ENCODE results near the gene CD3D. TPM values are rescaled to one million over a fixed set of nuclear protein-coding genes. Genes with fewer than 3 reads are reported as not detected.

CD3D gene
- 100 to 1,000 TPM; 313 to 354 TPM for total RNA-seq
- 150 to 281 reads per million in 2 donors for total RNA-seq

DNA sequence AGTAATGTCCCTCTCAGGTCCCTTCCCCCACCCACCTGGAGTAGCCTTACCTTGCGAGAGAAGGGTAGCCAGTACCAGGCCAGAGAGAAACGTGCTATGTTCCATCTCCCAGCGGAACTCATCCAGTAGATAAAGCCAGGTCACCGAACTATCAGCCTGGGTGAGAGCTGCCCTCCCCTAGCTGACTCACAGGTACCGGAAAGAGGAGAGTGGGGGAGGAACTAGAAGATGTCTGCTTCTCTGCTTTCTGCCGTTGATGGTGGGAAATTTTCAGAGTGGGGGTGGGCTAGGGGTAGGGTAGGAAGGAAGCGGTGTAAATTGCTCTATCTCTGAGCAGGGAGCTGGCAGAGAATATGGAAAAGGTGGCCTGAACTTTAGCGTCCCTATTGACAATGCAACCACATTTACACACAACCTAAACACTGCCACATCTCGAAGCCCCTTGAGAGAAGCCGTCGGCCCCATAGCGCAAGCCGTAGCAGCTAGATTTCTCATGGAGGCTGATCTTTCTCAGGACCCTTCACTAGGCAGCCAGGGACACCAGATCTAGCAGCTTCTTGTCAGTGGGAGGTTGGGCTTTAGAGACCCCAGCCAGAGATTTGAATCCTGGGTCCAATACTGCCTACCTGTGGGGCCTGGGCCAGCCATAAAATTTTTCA is at the start of gene CD3D:
Gene CD3D, minus strand, starts transcription at position 203 of the 659 bp plus-strand sequence. Its CDS starts 98 bp downstream, at position 105.
- H3K4me1 Mint-ChIP-seq: peaks cover 76% of the 10 kb centered on the region
- ATAC-seq (peak; percentile 60), DNase-seq (peak; percentile 29 to 65 (median 31))
- H3K9me3 ChIP-seq (ENCODE audit: control insufficient read depth, low read length, poor library complexity, severe bottlenecking): no peaks in the 10 kb centered on the region
- H3K36me3 Mint-ChIP-seq (ENCODE audit: low read depth): peaks cover 27% of the 10 kb centered on the region
- peak within 1 kb of the TSS; percentile 100 for H3K27ac Mint-ChIP-seq
- no peaks in the 10 kb centered on the region for H3K27me3 Mint-ChIP-seq
- peak within 1 kb of the TSS; percentile 99 for H3K4me3 Mint-ChIP-seq

DNA sequence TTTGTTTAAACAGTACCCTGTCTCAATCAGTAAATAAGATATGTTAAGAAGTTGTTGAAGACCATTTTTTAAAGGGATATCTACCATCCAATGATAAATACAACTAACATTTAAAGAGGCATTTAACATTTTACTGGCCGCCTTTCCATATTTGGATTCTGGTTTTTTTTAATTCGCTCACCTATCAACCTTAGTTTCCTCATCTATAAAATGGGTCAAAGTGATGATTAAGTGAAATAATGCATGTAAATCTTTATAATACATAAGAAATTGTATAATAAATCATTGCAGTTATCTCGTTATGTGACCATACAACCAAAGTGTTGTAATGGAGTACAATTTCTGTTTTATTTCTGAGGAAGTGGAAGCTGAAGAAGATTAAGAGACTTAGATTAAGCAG is 41.2 kb upstream of the CD3D start:
- DNase-seq: no peak
- Mint-ChIP-seq H3K36me3 (ENCODE audit: low read depth) (peaks cover 9% of the 10 kb centered on the region), H3K27ac (no peak overlapping the region), H3K27me3 (no peaks in the 10 kb centered on the region), H3K4me3 (no peak overlapping the region), H3K4me1 (no peaks in the 10 kb centered on the region)
- no peaks in the 10 kb centered on the region for H3K9me3 ChIP-seq (ENCODE audit: control insufficient read depth, low read length, poor library complexity, severe bottlenecking)
- ATAC-seq: no peak

DNA sequence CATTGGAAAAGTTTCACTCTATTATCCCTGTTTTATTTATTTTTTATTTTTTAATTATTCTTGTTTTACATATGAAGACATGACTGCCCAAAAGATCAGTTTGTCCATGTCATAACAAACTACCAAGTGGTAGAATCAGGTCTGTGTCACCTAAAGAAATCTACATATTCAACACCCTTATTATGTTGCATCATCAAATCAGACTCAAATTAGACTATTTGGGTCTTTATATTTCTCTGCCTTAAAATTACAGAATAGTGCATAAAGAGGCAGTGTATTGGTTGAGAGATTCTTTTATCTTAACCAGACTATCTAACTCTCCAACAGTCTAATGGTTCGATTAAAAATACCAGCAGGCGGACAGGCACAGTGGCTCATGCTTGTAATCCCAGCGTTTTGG is 40.4 kb upstream of the CD3D start:
- DNase-seq (no peak), ATAC-seq (no peak)
- no peak overlapping the region for H3K27ac Mint-ChIP-seq
- H3K36me3 Mint-ChIP-seq (ENCODE audit: low read depth): peaks cover 9% of the 10 kb centered on the region
- no peak overlapping the region for H3K4me3 Mint-ChIP-seq
- no peaks in the 10 kb centered on the region for H3K4me1 Mint-ChIP-seq
- H3K27me3 Mint-ChIP-seq: no peaks in the 10 kb centered on the region
- no peaks in the 10 kb centered on the region for H3K9me3 ChIP-seq (ENCODE audit: control insufficient read depth, low read length, poor library complexity, severe bottlenecking)

DNA sequence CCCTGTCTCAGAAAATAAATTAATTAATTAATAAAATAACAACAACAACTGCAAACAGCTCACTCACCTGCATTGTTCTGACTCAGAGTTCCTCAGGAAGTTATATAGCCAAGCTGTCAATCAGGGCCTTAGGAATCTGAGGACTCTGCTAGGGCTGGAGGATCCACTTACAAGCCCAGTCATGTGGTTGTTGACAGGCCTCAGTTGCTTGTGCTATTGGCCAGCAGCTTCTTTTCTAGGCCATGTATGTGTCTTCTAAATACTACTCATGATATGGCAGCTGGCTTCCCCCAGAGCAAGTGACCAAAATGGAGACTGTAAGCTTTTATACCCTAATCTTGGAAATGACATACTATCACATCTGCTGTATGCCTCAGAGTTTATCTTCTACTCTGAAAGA is 38.1 kb upstream of the CD3D start:
- Mint-ChIP-seq H3K4me1 (peaks cover 2% of the 10 kb centered on the region), H3K27me3 (no peaks in the 10 kb centered on the region), H3K36me3 (ENCODE audit: low read depth) (peaks cover 3% of the 10 kb centered on the region), H3K27ac (no peak overlapping the region), H3K4me3 (no peak overlapping the region)
- ATAC-seq: no peak
- H3K9me3 ChIP-seq (ENCODE audit: control insufficient read depth, low read length, poor library complexity, severe bottlenecking): no peaks in the 10 kb centered on the region
- DNase-seq: no peak

DNA sequence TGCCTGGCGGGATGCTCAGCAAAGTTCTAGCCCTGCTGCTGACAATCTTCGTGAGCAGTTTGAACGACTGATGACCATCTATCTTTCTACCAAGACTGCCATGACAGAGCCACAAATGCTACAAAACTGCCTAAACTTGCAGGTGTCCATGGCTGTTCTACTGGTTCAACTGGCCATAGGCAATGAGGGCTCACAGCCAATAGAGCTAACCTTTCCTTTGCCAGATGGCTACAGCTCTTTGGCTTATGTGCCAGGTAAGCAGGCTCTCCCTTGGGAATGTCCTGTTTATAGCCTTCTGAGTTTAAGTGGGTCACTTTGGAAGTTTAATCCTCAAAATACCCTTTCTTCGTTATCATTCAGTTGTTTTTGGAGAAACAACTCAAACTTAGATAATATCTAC is 37.0 kb upstream of the CD3D start:
- H3K27ac Mint-ChIP-seq: peak overlapping the region; percentile 53
- no peaks in the 10 kb centered on the region for H3K9me3 ChIP-seq (ENCODE audit: control insufficient read depth, low read length, poor library complexity, severe bottlenecking)
- no peak for ATAC-seq
- DNase-seq: no peak
- H3K4me1 Mint-ChIP-seq: peaks cover 2% of the 10 kb centered on the region
- H3K27me3 Mint-ChIP-seq: no peaks in the 10 kb centered on the region
- peaks cover 2% of the 10 kb centered on the region for H3K36me3 Mint-ChIP-seq (ENCODE audit: low read depth)
- H3K4me3 Mint-ChIP-seq: no peak overlapping the region

DNA sequence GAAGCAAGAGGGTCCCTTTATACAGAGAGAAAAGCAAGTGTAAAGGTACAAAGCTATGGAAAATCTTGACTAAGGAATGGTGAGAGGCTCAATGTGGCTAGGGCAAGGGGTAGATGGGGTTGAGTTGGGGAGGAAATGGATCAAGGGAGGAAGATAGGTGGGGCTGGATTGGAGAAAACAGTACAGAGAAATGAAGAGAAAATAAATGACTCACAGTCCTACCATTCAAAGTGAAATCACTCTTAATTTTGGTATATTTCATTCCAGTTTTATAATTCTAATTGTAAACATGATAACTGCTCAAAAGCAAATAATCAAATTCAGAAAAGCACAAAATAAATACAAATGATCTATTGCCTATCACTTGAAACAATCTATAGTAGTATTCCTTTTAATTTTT is 33.5 kb upstream of the CD3D start:
- ATAC-seq: no peak
- no peak for DNase-seq
- H3K9me3 ChIP-seq (ENCODE audit: control insufficient read depth, low read length, poor library complexity, severe bottlenecking): no peaks in the 10 kb centered on the region
- H3K36me3 Mint-ChIP-seq (ENCODE audit: low read depth): peaks cover 5% of the 10 kb centered on the region
- no peak overlapping the region for H3K4me3 Mint-ChIP-seq
- H3K4me1 Mint-ChIP-seq: peaks cover 5% of the 10 kb centered on the region
- H3K27me3 Mint-ChIP-seq: no peaks in the 10 kb centered on the region
- peak overlapping the region; percentile 63 for H3K27ac Mint-ChIP-seq

DNA sequence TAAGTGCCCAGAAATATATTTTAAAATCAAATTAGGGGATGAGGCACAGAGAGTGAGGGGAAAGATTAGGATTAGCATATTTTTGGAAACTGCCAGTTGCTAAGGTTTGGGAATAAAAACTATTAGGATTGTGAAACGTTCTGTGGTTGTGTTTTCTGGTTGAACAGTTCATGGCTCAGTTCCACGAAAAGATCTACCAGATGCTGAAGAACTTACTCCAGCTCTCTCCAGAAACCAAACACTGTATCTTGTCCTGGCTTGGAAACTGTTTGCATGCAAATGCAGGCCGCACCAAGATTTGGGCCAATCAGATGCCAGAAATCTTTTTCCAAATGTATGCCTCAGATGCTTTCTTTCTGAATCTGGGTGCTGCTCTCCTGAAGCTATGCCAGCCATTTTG is 32.2 kb upstream of the CD3D start:
- no peak overlapping the region for H3K4me3 Mint-ChIP-seq
- peaks cover 8% of the 10 kb centered on the region for H3K36me3 Mint-ChIP-seq (ENCODE audit: low read depth)

DNA sequence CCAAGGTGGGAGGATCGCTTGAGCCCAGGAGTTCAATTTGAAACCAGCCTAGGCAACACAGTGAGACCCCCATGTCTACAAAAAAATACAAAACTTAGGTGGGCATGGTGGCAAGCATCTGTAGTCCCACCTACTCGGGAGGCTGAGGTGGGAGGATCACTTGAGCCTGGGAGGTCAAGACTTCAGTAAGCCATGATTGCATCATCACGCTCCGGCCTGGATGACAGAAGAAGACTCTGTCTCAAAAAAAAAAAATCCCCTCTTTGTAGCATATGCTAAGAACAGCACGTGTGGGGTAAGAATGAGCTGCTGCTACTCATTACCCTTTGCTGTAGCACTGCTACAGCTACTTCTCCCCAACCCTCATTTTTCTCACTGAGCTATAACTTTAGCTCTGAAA is 31.4 kb upstream of the CD3D start:
- no peak for DNase-seq
- no peak for ATAC-seq
- H3K27me3 Mint-ChIP-seq: no peaks in the 10 kb centered on the region
- peaks cover 8% of the 10 kb centered on the region for H3K36me3 Mint-ChIP-seq (ENCODE audit: low read depth)
- H3K27ac Mint-ChIP-seq: peak overlapping the region; percentile 9
- H3K9me3 ChIP-seq (ENCODE audit: control insufficient read depth, low read length, poor library complexity, severe bottlenecking): no peaks in the 10 kb centered on the region
- no peak overlapping the region for H3K4me3 Mint-ChIP-seq
- peaks cover 5% of the 10 kb centered on the region for H3K4me1 Mint-ChIP-seq

More for the DNA sequence above, 32.2 kb upstream of the CD3D start:
- DNase-seq (no peak), ATAC-seq (no peak)
- H3K27me3 Mint-ChIP-seq: no peaks in the 10 kb centered on the region
- no peaks in the 10 kb centered on the region for H3K9me3 ChIP-seq (ENCODE audit: control insufficient read depth, low read length, poor library complexity, severe bottlenecking)
- peaks cover 5% of the 10 kb centered on the region for H3K4me1 Mint-ChIP-seq
- H3K27ac Mint-ChIP-seq: no peak overlapping the region

DNA sequence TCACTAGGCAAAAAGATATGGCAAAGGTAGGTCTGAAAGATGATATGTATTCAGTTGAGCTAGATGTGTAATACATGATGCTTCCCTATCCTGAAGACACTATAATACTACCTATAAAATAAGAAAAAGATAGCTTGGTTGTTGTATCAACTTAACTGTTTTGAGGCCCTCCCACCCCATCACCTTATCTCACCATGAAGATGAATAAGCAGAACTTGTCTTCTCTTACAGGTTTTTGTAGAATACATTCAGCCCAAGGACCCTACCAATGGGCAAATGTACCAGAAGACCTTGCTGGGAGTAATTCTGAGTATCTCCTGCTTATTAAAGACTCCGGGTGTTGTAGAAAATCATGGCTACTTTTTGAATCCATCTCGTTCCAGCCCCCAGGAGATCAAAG is 30.8 kb upstream of the CD3D start:
- ATAC-seq: no peak
- no peaks in the 10 kb centered on the region for H3K9me3 ChIP-seq (ENCODE audit: control insufficient read depth, low read length, poor library complexity, severe bottlenecking)
- DNase-seq: no peak
- Mint-ChIP-seq H3K27ac (no peak overlapping the region), H3K27me3 (no peaks in the 10 kb centered on the region), H3K36me3 (ENCODE audit: low read depth) (peaks cover 8% of the 10 kb centered on the region), H3K4me1 (peaks cover 5% of the 10 kb centered on the region), H3K4me3 (no peak overlapping the region)

DNA sequence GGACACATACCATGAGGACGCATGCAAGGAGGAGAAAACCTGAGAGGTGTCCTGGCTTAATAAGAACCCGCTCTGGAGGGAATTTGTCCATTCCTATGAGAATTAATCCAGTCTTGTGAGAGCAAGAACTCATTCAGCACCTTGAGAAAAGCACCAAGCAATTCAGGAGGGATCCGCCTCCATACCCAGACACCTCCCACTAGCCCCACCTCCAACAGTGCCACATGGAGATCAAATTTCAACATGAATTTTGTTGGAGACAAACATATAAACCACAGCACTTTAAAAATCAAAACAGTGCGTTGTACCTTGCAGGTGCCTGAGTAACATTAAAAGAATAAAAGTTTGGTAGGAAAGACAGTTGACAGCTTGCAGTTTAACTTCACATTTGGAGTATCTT is 28.3 kb upstream of the CD3D start:
- DNase-seq: no peak
- Mint-ChIP-seq H3K4me3 (no peak overlapping the region), H3K27ac (no peak overlapping the region), H3K27me3 (no peaks in the 10 kb centered on the region), H3K4me1 (peaks cover 3% of the 10 kb centered on the region), H3K36me3 (ENCODE audit: low read depth) (peaks cover 6% of the 10 kb centered on the region)
- no peak for ATAC-seq
- no peaks in the 10 kb centered on the region for H3K9me3 ChIP-seq (ENCODE audit: control insufficient read depth, low read length, poor library complexity, severe bottlenecking)

DNA sequence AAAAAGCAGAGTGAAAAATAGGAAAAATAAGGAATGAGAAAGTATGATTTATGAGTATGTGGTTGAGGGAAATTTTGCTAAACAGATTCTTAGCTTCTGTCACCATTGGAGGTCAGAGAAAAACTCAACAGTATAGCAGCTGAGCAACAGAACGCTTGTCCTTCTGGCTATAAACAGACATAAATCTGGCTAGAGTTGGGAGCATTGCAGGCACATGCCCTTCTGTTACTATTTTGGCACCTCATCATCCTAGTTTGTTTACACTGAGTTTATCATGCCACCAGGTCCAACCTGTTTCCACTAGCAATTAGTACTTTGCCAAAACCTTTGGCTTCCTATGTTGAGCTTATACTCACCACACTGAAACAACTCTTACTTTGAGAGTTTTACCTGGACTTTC is 23.8 kb upstream of the CD3D start:
- Mint-ChIP-seq H3K27ac (peak overlapping the region; percentile 32), H3K27me3 (no peaks in the 10 kb centered on the region), H3K36me3 (ENCODE audit: low read depth) (peaks cover 3% of the 10 kb centered on the region), H3K4me1 (peaks cover 27% of the 10 kb centered on the region), H3K4me3 (no peak overlapping the region)
- ATAC-seq (no peak), DNase-seq (no peak)
- H3K9me3 ChIP-seq (ENCODE audit: control insufficient read depth, low read length, poor library complexity, severe bottlenecking): no peaks in the 10 kb centered on the region

DNA sequence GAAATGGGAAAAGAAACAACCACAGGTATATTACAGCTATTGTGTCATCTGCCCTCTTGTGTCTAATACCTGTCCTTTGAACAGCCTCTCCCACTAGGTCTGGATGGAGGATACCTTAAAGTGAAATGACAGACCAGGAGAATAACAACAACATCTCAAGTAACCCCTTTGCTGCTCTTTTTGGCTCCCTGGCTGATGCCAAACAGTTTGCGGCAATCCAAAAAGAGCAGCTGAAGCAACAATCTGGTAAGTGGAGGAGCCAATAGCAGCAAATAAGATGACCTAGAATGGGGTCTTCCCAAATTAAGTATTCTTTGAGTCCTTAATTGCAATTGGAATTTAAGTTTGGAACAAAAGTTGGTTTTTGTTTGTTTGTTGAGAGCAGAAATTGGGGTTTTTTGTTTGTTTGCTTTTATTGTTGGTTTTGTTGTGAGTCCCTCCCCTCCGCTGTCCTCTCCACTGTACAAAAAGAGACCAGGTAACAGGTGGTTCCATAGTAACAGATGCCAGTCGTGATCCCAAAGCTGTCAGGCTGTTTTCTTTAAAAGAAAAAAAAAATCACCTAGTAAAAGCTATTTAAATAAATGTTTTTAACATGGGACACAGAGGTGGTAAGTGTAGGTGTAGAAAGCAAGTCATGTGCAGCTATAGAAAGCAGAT is 22.6 kb upstream of the CD3D start:
- Mint-ChIP-seq H3K27me3 (no peaks in the 10 kb centered on the region), H3K4me1 (peaks cover 31% of the 10 kb centered on the region), H3K4me3 (no peak overlapping the region), H3K27ac (peak overlapping the region; percentile 54), H3K36me3 (ENCODE audit: low read depth) (peaks cover 1% of the 10 kb centered on the region)
- no peak for DNase-seq
- H3K9me3 ChIP-seq (ENCODE audit: control insufficient read depth, low read length, poor library complexity, severe bottlenecking): no peaks in the 10 kb centered on the region
- ATAC-seq: no peak

DNA sequence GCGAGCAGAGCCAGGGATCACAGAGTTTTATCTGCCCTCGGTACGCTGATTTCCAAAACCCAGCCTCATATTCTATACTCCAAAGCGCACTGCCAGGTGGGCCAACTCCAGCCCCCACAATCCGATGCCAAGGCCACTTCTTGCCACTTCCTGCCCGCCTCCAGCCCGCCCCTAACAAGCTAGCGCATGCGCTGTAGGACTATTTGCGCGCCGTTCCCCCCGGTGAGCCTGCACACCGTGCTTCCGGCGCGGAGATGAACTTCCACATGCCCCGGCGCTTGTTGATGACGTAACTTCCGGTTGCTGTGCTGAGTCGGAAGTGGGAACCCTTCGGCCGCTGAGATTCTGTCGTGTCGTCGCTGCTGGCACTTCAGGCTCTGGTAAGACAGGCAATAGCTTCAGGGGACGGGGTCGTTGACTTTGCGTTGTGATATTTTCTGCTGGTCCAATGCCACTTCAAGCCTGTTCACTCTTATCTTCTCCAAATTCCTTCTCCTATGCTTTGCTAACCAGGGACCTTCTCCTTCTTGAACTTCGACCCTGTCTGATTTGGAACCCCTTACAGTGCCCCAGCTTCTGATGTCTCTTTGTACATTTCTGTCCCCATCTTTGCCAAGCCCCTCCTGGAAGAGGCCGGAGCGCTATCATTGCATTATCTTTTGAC is 16.9 kb upstream of the CD3D start, which contains the start of gene UBE4A:
Gene UBE4A, plus strand, starts transcription at position 306 of the 664 bp plus-strand sequence. CDS start 5,481 bp downstream, outside the sequence.
- Mint-ChIP-seq H3K36me3 (ENCODE audit: low read depth) (peaks cover 2% of the 10 kb centered on the region), H3K4me1 (peaks cover 41% of the 10 kb centered on the region), H3K4me3 (peak within 1 kb of the TSS; percentile 97), H3K27ac (peak within 1 kb of the TSS; percentile 98), H3K27me3 (no peaks in the 10 kb centered on the region)
- no peaks in the 10 kb centered on the region for H3K9me3 ChIP-seq (ENCODE audit: control insufficient read depth, low read length, poor library complexity, severe bottlenecking)
- DNase-seq (peak; percentile 86 to 93 (median 87)), ATAC-seq (peak; percentile 91)
